Renal cortex interstitium (tissue), 15 donors: ENCODE results near the gene KLC3. TPM values are rescaled to one million over a fixed set of nuclear protein-coding genes. Genes with fewer than 3 reads are reported as not detected.

Source experiments
- DNase-seq, 11 donors: peaks; one replicate each; pipeline ENCODE4 v3.0.0-alpha.2; 2013; ENCODE audit warnings: low read depth in 9 of 11, low spot score in 4 of 11; ENCODE audit errors: extremely low read depth in 1 of 11
- long read RNA-seq, 16 experiments: transcript quantifications; one replicate each; lab custom pipeline, GENCODE V29; 2026
- polyA plus RNA-seq, 3 donors: library from polyadenylated mRNA; unstranded; fragments of 120-200 nt; gene quantifications; one replicate each; pipeline ENCODE4 v1.2.1, GENCODE V29; 2013; ENCODE audit not compliant: insufficient read length in 3 of 3

The KLC3 gene
- polyA plus RNA-seq = 1 to 10 TPM; 1.3 to 2.4 (median 2.0) TPM
- long read RNA-seq, donor 1 = 0 reads
- long read RNA-seq, donor 2, partial matches to known transcripts = 0 of 1 reads
- long read RNA-seq, donor 2, other reads (novel, unspliced or antisense) = 0 of 1 reads
- long read RNA-seq, donor 3, partial matches to known transcripts = 0 of 1 reads
- long read RNA-seq, donor 3, other reads (novel, unspliced or antisense) = 0 of 1 reads
- long read RNA-seq, donor 4, partial matches to known transcripts = 0 of 1 reads
- long read RNA-seq, donor 4, other reads (novel, unspliced or antisense) = 0 of 1 reads
- long read RNA-seq, donor 5, partial matches to known transcripts = 0 of 2 reads
- long read RNA-seq, donor 5, other reads (novel, unspliced or antisense) = 0 of 2 reads
- long read RNA-seq, donor 6, partial matches to known transcripts = 5 of 5 reads
- long read RNA-seq, donor 6, other reads (novel, unspliced or antisense) = 0 of 5 reads
- long read RNA-seq, donor 7 = 0 reads
- long read RNA-seq, donor 8, partial matches to known transcripts = 89 of 159 reads
- long read RNA-seq, donor 8, other reads (novel, unspliced or antisense) = 68 of 159 reads
- long read RNA-seq, donor 9 = 0 reads
- long read RNA-seq, donor 10 = 0 reads
- long read RNA-seq, donor 11 = 0 reads
- long read RNA-seq, donor 12 = 0 reads
- long read RNA-seq, donor 13, partial matches to known transcripts = 0 of 1 reads
- long read RNA-seq, donor 13, other reads (novel, unspliced or antisense) = 0 of 1 reads
- long read RNA-seq, donor 14 = 0 reads
- long read RNA-seq, donor 15 = 0 reads
- long read RNA-seq, donor 16, partial matches to known transcripts = 0 of 1 reads
- long read RNA-seq, donor 16, other reads (novel, unspliced or antisense) = 0 of 1 reads

- no peak for DNase-seq
These were observed at the start of gene KLC3 for GRCh38 chr19:45340232-45340898. KLC3 (plus strand) TSS chr19:45340750; CDS start chr19:45345542, 4,792 bp downstream.

- no peak for DNase-seq
These were observed 48.7 kb upstream of the KLC3 start for GRCh38 chr19:45291834-45292233.

- no peak for DNase-seq
These were observed 46.9 kb upstream of the KLC3 start for GRCh38 chr19:45293682-45294081.

- no peak for DNase-seq
These were observed 46.1 kb upstream of the KLC3 start for GRCh38 chr19:45294291-45295029.

GRCh38 chr19:45295873-45296272 lies 44.7 kb upstream of the KLC3 start:
- DNase-seq = no peak

GRCh38 chr19:45296355-45296754 lies 44.2 kb upstream of the KLC3 start:
- DNase-seq = no peak

GRCh38 chr19:45297674-45298073 lies 42.9 kb upstream of the KLC3 start:
- DNase-seq = no peak

GRCh38 chr19:45298264-45298663 lies 42.3 kb upstream of the KLC3 start:
- DNase-seq = no peak

- no peak for DNase-seq
These were observed 40.8 kb upstream of the KLC3 start for GRCh38 chr19:45299719-45300118.

- no peak for DNase-seq
These were observed 38.1 kb upstream of the KLC3 start for GRCh38 chr19:45302416-45302815.

GRCh38 chr19:45303269-45304060 lies 37.1 kb upstream of the KLC3 start:
- no peak for DNase-seq

- no peak for DNase-seq
These were observed 36.2 kb upstream of the KLC3 start for GRCh38 chr19:45304141-45304926.

GRCh38 chr19:45305007-45305406 lies 35.5 kb upstream of the KLC3 start:
- no peak for DNase-seq

- DNase-seq = no peak
These were observed 35.1 kb upstream of the KLC3 start for GRCh38 chr19:45305421-45305820.

- DNase-seq = no peak
These were observed 34.5 kb upstream of the KLC3 start for GRCh38 chr19:45306040-45306439.

- DNase-seq = peak in 1 of 11 donors; percentile 23
These were observed 34.0 kb upstream of the KLC3 start for GRCh38 chr19:45306518-45307027.

GRCh38 chr19:45307361-45307760 lies 33.2 kb upstream of the KLC3 start:
- DNase-seq = no peak
